RWPE1 (cell line): ENCODE measurements around the gene PATL2.
"Not testable (repeated sequence)": the region's sequence is repeated elsewhere in the genome, so short reads cannot be mapped to it uniquely, and the experiment has no call there.

Experiments used
- CTCF ChIA-PET: fragments of 350-600 bp; sonication (Branson Sonifier 250); formaldehyde crosslinking; extraction: SDS; loops from one replicate; lab custom pipeline; 2021; lab: Yijun Ruan, JAX
- POLR2A ChIA-PET: fragments of 400-600 bp; formaldehyde crosslinking; extraction: SDS; loops from one replicate; lab custom pipeline; 2020; ENCODE audit warnings: antibody characterized with exemption; ENCODE audit not compliant: low non-redundant PET; lab: Yijun Ruan, JAX
- DNase-seq: peaks from one replicate; pipeline ENCODE4 v3.0.0; 2012; ENCODE audit warnings: low spot score
- H3K27ac ChIP-seq: fragments of 450-650 bp; 2 replicates; pipeline ENCODE4 v1.5.1; 2017
- CTCF ChIP-seq: fragments of 450-650 bp; conservative IDR thresholded peaks from 2 replicates; pipeline ENCODE4 v1.5.1; 2017; ENCODE audit warnings: low read depth, mild to moderate bottlenecking

Gene PATL2

GRCh38 chr15:44706401-44706800 is 4.7 kb downstream of the PATL2 start:
- ChIA-PET POLR2A (no interaction called here), CTCF (no interaction called here)
- no peak for TF ChIP-seq CTCF
- DNase-seq: no peak
- H3K27ac ChIP-seq: no peak overlapping the region

GRCh38 chr15:44705986-44706385 is 5.1 kb downstream of the PATL2 start:
- ChIA-PET POLR2A (no interaction called here), CTCF (no interaction called here)
- H3K27ac ChIP-seq: no peak overlapping the region
- DNase-seq: no peak
- no peak for TF ChIP-seq CTCF

- H3K27ac ChIP-seq, POLR2A ChIA-PET, DNase-seq, CTCF ChIA-PET: not testable (repeated sequence)
Observed at GRCh38 chr15:44700676-44701075, 10.4 kb downstream of the PATL2 start.

- ChIA-PET CTCF (no interaction called here), POLR2A (no interaction called here)
- DNase-seq: no peak
- TF ChIP-seq CTCF: no peak
- no peak overlapping the region for H3K27ac ChIP-seq
Observed at GRCh38 chr15:44698641-44699040, 12.5 kb downstream of the PATL2 start.

- CTCF ChIA-PET: interaction anchor here (1.0 kb wide), 1 partner anchor 34 kb away, joined by 4 read pairs; the partner anchor contains the start of gene SPG11
- POLR2A ChIA-PET: no interaction called here
- no peak for DNase-seq
- no peak overlapping the region for H3K27ac ChIP-seq
- no peak for TF ChIP-seq CTCF
Observed at GRCh38 chr15:44697014-44697413, 14.1 kb downstream of the PATL2 start.

GRCh38 chr15:44695294-44695693 is 15.8 kb downstream of the PATL2 start:
- ChIA-PET CTCF (interaction anchor here (0.7 kb wide), 1 partner anchor 7 kb away, joined by 4 read pairs; no protein-coding TSS in a partner anchor), POLR2A (no interaction called here)
- DNase-seq: no peak
- no peak for TF ChIP-seq CTCF
- H3K27ac ChIP-seq: no peak overlapping the region

- CTCF ChIA-PET: interaction anchor here (1.2 kb wide), 1 partner anchor 31 kb away, joined by 3 read pairs; no protein-coding TSS in a partner anchor
- TF ChIP-seq CTCF: no peak
- POLR2A ChIA-PET: no interaction called here
- H3K27ac ChIP-seq: no peak overlapping the region
- no peak for DNase-seq
Observed at GRCh38 chr15:44694416-44694815, 16.7 kb downstream of the PATL2 start.
